NCI-H2196 treated with DMSO at 0.1 percent for 48 hours (cell line): ENCODE data around the gene DDX28.
"Not testable (repeated sequence)": the region's sequence is repeated elsewhere in the genome, so short reads cannot be mapped to it uniquely, and the experiment has no call there.

ENCODE experiments used
- DNase-seq: peaks from one replicate; lab custom pipeline; 2025; ENCODE audit not compliant: unreplicated experiment; lab: John Stamatoyannopoulos, UW

The DDX28 gene

GRCh38 chr16:67995423-67995822 is 27.6 kb downstream of the DDX28 start:
- no peak for DNase-seq

GRCh38 chr16:67994040-67994408 is 29.0 kb downstream of the DDX28 start:
- not testable (repeated sequence) for DNase-seq

GRCh38 chr16:67993207-67994039 is 29.6 kb downstream of the DDX28 start:
- peak; percentile 3 for DNase-seq

DNA sequence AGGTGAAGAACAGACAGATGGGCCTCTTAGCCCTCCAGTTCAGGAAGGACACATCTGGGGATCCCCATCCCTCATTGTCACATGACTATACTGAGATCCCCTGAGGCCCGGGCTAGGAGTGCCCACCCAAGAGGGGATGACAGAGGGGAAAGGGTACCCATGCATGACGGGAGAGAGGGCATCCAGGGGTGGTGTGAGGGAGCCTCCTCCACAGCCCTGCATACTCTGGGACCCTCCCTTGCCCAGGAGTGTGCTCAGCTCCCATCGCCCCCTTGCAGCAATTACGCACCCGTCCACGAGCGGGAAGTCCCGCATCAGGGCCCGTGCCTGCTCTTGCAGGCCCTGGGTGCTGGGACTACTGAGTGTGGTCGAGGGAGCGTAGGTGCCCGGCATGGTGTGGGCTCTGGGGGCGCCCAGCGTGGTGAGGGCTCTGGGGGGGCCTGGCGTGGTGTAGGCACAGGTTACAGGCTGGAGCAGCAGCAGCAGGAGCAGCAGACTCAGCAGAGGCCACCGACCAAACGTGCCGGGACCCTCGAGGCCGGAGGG is 30.3 kb downstream of the DDX28 start:
- no peak for DNase-seq

GRCh38 chr16:67990018-67990386 is 33.0 kb downstream of the DDX28 start:
- no peak for DNase-seq

- no peak for DNase-seq
These were observed 33.6 kb downstream of the DDX28 start for GRCh38 chr16:67989322-67990017.

DNA sequence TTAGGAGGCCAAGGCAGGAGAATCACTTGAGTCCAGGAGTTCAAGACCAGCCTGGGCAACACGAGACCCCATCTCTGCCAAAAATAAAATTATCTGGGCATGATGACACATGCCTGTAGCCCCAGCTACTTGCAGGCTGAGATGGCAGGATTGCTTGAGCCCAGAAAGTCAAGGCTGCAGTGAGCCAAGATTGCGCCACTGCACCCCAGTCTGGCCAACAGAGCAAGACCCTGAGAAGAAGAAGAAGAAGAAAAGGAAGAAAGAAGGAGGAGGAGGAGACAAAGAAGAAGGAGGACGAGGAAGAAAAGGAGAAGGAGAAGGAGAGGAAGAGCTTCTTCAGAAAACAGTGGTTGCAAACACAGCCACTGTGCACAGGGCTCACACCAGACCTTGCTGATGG is 34.4 kb downstream of the DDX28 start:
- no peak for DNase-seq

GRCh38 chr16:67987460-67988160 is 35.4 kb downstream of the DDX28 start:
- DNase-seq, result no peak

DNA sequence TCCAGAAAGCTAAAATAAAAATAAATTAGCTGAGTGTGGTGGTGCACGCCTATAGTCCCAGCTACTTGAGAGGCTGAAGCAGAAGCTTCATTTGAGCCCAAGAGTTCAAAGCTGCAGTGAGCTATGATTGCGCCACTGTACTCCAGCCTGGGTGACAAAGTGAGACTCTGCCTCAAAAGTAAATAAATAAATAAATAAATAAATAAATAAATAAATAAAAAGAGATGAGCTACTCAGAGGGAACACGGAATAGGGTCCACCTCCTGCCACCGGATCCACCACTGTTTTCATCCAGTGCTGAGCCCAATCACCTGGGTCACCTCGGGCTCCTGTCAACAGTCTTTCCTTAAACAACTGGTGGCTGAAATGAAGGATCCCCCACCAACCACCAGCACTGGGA is 36.1 kb downstream of the DDX28 start:
- no peak for DNase-seq

DNA sequence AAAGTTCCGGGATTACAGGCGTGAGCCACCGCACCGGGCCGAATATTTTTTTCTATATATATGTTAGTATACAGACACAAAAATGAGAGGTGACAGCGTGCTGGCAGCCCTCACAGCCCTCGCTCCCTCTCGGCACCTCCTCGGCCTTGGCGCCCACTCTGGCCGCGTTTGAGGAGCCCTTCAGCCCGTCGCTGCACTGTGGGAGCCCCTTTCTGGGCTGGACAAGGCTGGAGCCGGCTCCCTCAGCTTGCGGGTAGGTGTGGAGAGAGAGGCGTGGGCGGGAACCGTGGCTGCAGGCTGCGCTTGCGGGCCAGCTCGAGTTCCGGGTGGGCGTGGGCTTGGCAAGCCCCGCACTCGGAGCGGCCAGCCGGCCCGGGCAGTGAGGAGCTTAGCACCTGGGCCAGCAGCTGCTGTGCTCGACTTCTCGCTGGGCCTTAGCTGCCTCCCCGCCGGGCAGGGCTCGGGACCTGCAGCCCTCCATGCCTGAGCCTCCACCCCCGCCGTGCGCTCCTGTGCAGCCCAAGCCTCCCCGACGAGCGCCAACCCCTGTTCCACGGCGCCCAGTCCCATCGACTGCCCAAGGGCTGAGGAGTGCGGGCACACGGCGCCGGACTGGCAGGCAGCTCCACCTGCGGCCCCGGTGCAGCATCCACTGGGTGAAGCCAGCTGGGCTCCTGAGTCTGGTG is 40.9 kb downstream of the DDX28 start:
- DNase-seq, result no peak

GRCh38 chr16:67979955-67980678 is 42.9 kb downstream of the DDX28 start, which contains the start of gene DPEP3:
DPEP3 (minus strand) TSS chr16:67980499; CDS start chr16:67980380, 119 bp downstream.
- DNase-seq, result no peak

- DNase-seq, result no peak
These were observed 45.4 kb downstream of the DDX28 start for GRCh38 chr16:67977469-67978227.

GRCh38 chr16:67977005-67977404 is 46.0 kb downstream of the DDX28 start:
- no peak for DNase-seq

- DNase-seq, result no peak
These were observed 46.8 kb downstream of the DDX28 start for GRCh38 chr16:67976205-67976604.

DNA sequence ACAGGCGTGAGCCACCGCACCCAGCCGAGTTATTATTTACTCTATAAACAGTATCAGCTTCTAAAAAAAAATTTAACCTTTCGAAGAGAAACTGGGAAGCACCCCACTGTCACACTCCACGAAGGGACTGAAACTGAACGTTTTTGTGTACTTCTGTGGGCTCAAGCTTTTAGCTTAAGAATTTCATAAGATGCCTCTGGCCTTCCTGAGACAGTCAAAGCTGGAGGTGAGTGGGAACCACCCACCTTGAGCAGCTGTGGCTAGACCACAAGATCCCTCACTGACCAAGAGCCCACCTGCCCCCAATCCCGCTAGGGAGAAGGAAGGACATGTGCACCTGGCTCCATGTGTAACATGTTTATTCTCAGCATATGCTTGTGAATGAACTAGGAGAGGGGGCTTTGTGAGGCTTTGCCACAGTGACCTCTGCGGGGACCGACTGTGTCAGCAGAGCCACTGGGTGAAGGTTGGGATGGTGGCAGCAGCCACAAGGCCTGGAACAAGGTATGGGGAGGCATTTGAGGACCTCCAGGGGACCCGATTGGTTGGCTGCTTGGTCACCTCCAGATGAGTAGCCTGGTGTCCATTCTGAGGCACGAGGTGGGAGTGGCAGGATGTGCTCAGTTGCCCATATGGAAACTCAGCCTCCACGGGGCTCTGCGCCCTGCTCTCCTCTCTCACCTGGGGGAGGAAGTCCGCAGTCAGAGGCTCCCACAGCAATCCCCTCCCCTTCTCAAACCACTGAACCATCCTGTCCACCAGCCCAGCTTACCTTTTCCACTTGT is 47.5 kb downstream of the DDX28 start:
- DNase-seq, result no peak

DNA sequence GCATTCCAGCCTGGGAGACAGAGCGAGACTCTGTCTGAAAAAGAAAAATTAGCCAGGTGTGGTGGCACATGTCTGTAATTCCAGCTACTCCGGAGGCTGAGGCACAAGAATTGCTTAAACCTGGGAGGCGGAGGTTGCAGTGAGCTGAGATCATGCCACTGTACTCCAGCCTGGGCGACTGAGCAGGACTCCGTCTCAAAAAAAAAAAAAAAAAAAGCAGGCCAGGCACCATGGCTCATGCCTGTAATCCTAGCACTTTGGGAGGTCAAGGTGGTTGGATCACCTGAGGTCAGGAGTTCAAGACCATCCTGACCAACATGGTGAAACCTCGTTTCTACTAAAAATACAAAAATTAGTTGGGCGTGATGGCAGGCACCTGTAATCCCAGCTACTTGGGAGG is 50.7 kb downstream of the DDX28 start:
- not testable (repeated sequence) for DNase-seq

GRCh38 chr16:67971111-67971510 is 51.9 kb downstream of the DDX28 start:
- no peak for DNase-seq
